ENCODE results near the gene COBL.
"Not testable (repeated sequence)": the region's sequence is repeated elsewhere in the genome, so short reads cannot be mapped to it uniquely, and the experiment has no call there.

COBL gene

GRCh38 chr7:51230324-51230625 lies 86.3 kb downstream of the COBL start:
- DNase-seq (ENCODE audit: low spot score) = no peak

- no peak for DNase-seq (ENCODE audit: low spot score)
Observed at GRCh38 chr7:51229620-51230323, 86.8 kb downstream of the COBL start.

- DNase-seq (ENCODE audit: low spot score) = peak; percentile 48
Observed at GRCh38 chr7:51229106-51229537, 87.5 kb downstream of the COBL start.

GRCh38 chr7:51228386-51228958 lies 88.1 kb downstream of the COBL start:
- DNase-seq (ENCODE audit: low spot score) = no peak

GRCh38 chr7:51227861-51228260 lies 88.7 kb downstream of the COBL start:
- DNase-seq (ENCODE audit: low spot score) = no peak

GRCh38 chr7:51226916-51227535 lies 89.6 kb downstream of the COBL start:
- DNase-seq (ENCODE audit: low spot score) = no peak

- no peak for DNase-seq (ENCODE audit: low spot score)
Observed at GRCh38 chr7:51226063-51226755, 90.4 kb downstream of the COBL start.

- DNase-seq (ENCODE audit: low spot score) = peak; percentile 64
Observed at GRCh38 chr7:51224811-51225595, 91.6 kb downstream of the COBL start.

- no peak for DNase-seq (ENCODE audit: low spot score)
Observed at GRCh38 chr7:51223505-51223904, 93.1 kb downstream of the COBL start.

- no peak for DNase-seq (ENCODE audit: low spot score)
Observed at GRCh38 chr7:51222916-51223315, 93.7 kb downstream of the COBL start.

GRCh38 chr7:51220226-51220625 lies 96.4 kb downstream of the COBL start:
- DNase-seq (ENCODE audit: low spot score) = no peak

GRCh38 chr7:51219261-51219988 lies 97.2 kb downstream of the COBL start:
- no peak for DNase-seq (ENCODE audit: low spot score)

GRCh38 chr7:51217804-51218203 lies 98.8 kb downstream of the COBL start:
- DNase-seq (ENCODE audit: low spot score) = no peak

GRCh38 chr7:51214098-51214497 lies 102.5 kb downstream of the COBL start:
- no peak for DNase-seq (ENCODE audit: low spot score)

GRCh38 chr7:51213618-51214017 lies 103.0 kb downstream of the COBL start:
- DNase-seq (ENCODE audit: low spot score) = no peak

- DNase-seq (ENCODE audit: low spot score) = no peak
Observed at GRCh38 chr7:51210766-51211165, 105.8 kb downstream of the COBL start.

GRCh38 chr7:51209426-51209825 lies 107.2 kb downstream of the COBL start:
- no peak for DNase-seq (ENCODE audit: low spot score)

- not testable (repeated sequence) for DNase-seq (ENCODE audit: low spot score)
Observed at GRCh38 chr7:51208125-51208524, 108.5 kb downstream of the COBL start.

- no peak for DNase-seq (ENCODE audit: low spot score)
Observed at GRCh38 chr7:51198654-51199053, 118.0 kb downstream of the COBL start.

GRCh38 chr7:51190969-51191368 lies 125.6 kb downstream of the COBL start:
- DNase-seq (ENCODE audit: low spot score) = no peak

GRCh38 chr7:51189777-51190176 lies 126.8 kb downstream of the COBL start:
- no peak for DNase-seq (ENCODE audit: low spot score)

- peak; percentile 63 for DNase-seq (ENCODE audit: low spot score)
Observed at GRCh38 chr7:51188987-51189386, 127.6 kb downstream of the COBL start.
